ENCODE results near the gene ATRN.

Gene ATRN

DNA sequence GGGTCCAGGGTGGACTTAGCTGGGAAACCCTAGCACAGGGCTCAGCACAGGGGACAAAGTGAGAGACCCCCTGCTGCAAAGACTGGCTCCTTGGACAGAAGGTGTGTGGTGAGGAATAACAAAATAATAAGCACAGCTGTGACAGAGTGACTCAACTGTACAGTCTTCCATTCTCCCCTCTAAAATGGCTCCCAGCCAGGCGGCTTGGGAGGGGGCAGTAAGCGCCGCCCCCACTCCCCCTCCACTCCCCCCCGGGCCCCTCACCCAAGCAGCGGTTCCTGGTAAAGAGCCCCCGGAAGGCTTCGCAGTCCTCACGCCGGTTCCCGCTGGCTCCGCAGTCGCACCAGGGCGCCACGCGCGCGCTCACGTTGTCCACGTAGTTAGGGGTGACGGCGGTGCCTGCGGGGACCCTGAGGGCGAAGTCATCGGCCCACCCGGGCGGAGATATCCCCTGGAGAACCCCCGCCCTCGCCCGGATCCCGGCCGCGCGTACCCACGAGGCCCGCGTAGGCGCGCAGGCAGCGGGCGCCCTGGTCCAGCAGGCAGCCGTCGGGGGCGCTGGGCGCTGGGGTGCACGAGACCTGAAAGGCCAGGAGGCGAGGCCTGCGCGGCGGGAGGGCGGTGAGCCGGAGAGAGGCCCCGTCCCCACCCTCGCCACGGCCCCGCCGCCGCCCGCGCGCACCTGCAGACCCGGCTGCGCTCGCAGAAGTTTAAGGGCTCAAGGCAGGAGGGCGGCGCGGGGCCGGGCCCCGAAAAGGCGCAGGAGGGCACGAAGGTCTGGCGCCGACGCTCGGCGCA is 189.6 kb downstream of the ATRN start:
- no peak for DNase-seq

GRCh38 chr20:3661060-3661813 is 190.4 kb downstream of the ATRN start:
- DNase-seq: no peak

DNA sequence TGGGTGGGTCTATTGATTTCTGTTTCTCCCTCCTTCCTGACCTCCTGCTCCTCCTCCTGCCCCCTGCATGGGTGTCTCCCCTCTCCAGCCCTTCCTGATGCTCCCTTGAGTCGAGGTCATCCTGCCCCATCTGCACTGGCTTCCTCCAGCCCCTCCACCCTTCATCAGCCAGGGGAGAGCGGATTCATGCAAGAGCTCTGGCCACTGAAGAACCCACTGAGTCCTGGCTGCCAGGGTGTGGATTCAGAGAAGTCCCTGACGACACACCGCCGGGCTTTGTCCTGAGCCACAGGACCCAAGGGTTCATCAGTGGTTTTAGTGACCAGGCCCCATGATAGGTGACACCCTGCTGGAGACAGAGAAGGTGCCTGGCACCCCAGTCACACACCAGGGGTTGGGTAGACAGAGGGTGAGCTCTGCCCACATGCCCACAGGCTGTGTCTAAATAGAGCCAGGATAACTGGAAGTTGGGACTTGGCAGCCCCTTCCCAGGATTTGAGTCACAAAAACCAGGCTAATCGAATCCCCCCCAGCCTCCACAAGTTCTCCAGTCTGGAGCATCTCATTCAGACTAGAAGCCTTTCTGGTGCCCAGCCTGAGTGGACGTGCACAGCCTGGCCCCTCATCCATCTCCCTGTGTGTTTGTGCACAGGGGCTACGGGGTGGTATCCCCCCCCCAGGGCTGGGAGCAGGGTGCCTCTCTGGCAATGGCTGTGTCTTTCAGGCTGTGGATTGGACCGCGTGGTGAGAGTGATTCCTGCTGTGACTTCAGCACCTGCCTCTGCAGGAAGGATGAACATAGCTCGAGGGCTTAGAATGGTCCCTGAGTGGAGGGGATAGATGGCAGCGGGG is 191.2 kb downstream of the ATRN start:
- DNase-seq: no peak

GRCh38 chr20:3663031-3663701 is 192.3 kb downstream of the ATRN start, which contains the start of gene GFRA4:
Gene GFRA4, minus strand, starts transcription at chr20:3663399. Its CDS starts 0 bp downstream, at chr20:3663399.
- DNase-seq: no peak

DNA sequence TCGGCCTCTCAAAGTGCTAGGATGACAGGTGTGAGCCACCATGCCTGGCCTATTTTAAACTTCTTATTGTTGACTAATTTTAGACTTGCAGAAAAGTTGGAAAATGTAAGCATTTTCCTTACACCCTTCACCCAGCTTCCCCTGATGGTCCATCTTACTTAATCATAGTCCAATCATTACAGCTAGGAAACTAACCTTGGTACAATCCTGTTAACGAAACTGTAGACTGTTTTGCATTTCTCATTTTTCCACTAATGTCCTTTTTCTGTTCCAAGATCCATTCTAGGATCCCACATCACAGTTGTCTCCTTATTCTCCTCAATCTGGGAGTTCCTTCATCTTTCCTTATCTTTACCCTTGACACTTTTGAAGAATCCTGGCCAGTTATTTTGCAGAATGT is 193.0 kb downstream of the ATRN start:
- no peak for DNase-seq

GRCh38 chr20:3667434-3668037 is 196.7 kb downstream of the ATRN start:
- no peak for DNase-seq

- DNase-seq: no peak
These were observed 199.0 kb downstream of the ATRN start for GRCh38 chr20:3669710-3670367.

GRCh38 chr20:3670511-3670910 is 199.7 kb downstream of the ATRN start:
- DNase-seq: no peak

DNA sequence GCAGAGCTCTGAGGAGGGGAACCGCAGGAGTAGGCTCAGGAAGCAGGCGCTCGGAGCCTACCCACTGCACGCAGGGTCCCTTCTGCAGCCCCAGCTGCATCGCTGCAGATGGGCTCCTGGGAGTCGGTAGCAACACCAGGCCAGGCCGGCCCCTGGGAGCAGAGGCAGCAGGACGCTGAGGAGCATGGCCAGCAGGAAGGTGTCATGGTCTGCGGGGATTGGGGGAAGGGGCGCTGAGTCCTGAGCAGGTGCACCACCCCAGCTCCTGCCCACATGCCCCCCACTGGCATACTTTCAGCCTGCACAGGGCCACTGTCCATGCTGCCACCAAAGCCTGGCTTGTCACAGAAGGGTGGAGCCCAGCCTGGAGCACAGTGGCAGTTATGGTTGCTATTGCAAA is 200.1 kb downstream of the ATRN start:
- no peak for DNase-seq

GRCh38 chr20:3671986-3672546 is 201.2 kb downstream of the ATRN start:
- no peak for DNase-seq

- DNase-seq: no peak
These were observed 201.8 kb downstream of the ATRN start for GRCh38 chr20:3672547-3673171.

DNA sequence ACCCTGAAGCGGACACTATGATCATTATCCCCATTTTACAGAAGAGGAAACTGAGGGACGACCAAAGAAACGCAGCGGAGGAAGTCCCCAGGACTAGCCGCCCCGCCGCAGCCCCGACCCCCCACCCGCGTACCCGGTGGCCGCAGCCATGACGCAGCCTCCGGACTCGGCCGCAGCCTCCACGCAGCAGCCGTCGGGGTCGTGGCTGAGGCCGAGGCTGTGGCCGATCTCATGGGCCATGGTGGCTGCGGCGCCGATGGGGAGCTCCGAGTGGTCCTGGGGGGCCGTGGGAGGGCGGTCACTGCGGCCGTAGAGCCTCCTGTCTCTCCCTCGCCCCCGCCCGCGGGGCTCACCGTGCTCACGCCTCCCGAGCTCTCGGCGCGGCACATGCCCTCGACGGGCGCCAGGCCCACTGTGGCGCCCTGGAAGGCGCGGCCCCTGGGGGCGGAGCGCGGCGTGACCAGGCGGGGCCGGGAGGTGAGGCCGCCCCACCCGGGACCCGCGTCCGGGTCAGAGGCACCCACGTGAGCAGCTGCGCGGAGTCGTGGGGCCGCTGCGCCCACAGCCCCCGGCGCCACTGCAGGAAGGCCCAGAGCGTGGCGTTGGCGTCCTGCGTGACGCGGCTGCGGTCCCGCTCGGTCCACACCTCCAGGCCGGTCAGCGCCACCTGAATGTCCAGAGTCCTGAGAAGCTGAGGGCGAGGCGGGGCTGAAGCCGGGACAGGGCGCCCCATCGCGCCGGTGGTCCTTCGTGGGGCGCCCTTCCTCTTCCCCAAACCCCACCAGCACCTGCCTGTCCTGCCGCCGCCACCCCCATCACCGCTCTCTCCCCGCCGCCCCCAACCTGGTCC is 202.6 kb downstream of the ATRN start:
- no peak for DNase-seq

GRCh38 chr20:3674447-3674846 is 203.6 kb downstream of the ATRN start:
- no peak for DNase-seq

GRCh38 chr20:3674995-3675900 is 204.4 kb downstream of the ATRN start:
- no peak for DNase-seq

DNA sequence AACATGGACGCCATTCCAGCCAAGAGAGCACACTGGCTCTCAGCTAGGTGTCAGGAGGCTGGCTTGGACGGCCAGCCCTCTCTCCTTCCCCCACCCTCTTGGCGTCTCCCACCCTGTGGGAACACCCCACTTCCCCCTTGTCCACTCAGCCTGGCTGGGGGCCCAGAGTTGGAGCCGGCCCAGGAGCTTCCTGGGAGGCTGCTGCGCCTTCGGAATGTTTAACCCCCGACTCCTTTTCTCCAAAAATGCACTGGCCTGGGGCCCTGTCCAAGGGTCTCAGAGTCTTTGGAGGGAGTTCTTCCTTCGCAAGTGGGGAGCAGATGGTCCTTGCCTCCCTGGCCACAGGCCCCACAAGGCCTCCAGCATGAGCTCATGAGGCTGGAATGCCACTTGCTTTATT is 206.9 kb downstream of the ATRN start:
- DNase-seq: no peak

GRCh38 chr20:3678198-3678597 is 207.4 kb downstream of the ATRN start:
- no peak for DNase-seq

DNA sequence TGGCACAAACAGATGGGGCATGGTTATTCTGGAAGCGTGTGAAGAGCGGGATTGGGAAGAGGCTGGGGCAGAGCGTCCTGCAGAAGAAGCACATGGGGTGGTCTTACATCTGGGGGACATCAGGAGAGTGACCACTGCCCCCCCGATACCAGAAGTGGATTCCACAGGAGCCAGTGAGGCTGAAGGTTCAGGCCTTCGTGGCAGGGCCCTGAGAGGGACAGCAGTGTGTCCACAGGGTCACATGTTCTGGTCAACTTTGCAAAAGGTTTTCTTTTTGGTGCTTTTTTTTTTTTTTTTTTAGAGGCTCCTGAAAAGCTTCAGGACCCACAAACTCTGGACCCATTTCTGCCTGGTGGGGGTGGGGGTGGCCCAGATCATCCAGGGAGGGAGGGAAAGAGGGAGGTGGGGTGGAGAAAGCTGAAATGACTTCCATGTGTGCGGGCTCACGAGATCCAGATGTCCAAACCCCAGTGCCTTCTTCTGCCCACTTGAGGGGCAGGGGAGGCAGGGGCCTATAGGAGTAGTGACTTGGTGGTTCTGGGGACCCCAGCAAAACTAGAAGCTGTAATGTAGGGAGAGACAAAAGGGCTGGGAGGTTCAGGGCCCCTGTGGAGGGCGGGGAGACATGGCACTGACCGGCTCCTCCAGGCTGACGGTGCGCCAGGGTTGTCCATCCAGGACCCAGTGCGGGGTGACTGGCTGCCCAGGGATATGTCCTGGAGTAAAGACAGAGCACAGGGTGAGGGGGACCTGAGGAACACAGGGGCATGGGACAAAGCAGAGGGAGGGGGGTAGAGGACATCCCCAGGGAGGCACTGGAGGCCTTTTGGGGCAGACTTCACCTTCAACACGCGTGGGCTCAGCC is 208.3 kb downstream of the ATRN start:
- DNase-seq: no peak

Measured in amniotic stem cell (primary cell).